ENCODE data around the gene USP13.
"Not testable (repeated sequence)": the region's sequence is repeated elsewhere in the genome, so short reads cannot be mapped to it uniquely, and the experiment has no call there.

Gene USP13, protein sequence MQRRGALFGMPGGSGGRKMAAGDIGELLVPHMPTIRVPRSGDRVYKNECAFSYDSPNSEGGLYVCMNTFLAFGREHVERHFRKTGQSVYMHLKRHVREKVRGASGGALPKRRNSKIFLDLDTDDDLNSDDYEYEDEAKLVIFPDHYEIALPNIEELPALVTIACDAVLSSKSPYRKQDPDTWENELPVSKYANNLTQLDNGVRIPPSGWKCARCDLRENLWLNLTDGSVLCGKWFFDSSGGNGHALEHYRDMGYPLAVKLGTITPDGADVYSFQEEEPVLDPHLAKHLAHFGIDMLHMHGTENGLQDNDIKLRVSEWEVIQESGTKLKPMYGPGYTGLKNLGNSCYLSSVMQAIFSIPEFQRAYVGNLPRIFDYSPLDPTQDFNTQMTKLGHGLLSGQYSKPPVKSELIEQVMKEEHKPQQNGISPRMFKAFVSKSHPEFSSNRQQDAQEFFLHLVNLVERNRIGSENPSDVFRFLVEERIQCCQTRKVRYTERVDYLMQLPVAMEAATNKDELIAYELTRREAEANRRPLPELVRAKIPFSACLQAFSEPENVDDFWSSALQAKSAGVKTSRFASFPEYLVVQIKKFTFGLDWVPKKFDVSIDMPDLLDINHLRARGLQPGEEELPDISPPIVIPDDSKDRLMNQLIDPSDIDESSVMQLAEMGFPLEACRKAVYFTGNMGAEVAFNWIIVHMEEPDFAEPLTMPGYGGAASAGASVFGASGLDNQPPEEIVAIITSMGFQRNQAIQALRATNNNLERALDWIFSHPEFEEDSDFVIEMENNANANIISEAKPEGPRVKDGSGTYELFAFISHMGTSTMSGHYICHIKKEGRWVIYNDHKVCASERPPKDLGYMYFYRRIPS

DNA sequence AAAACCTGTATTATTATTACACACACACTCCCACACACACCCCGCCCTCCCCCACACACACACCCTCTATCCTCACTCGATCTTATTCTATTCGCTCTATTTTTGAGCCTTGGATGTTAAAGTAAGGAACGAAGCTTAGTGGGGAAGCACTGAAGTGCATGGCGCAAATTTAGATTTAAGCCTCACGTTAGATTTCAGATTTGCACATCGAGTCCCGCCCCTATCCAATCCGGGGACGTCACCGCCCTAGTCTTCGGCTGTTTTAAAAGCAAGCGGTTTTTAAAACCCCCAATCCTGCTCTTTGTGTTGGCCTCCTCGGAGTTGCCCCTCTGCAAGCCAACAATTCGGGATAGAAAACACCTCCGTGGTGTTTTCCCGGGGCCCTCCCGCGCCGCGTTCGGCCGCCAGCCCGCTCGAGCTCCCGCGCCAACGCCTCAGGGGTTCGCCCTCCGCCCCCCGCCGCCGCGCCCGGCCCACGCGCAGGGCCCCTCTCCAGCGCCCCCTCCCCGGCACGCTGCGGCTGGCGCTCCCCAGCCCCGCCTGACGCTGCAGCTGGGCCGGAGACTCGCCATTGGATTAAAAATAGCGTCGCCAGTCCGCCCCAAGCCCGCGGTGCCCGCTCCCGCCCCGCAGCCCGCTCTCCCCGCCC is at the start of gene USP13:
Gene USP13 (plus strand): TSS at position 594 of the 649 bp plus-strand sequence. CDS start 186 bp downstream, outside the sequence.
- DNase-seq, result peak; percentile 74

DNA sequence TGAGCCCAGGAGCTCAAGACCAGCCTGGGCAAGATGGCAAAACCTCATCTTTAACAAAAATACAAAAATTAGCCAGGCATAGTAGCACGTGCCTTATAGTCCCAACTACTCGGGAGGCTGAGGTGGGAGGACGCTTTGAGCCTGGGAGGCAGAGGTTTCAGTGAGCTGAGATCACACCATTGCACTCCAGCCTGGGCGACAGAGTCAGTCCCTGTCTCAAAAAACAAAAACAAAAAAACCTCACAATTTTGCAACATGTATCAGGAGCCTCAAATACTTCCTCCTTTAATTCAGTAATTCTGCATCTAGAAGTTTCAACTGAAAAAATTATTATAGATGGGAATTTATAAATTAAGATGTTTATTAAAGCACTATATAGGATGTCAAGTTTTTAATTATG is 49.5 kb upstream of the USP13 start:
- no peak for DNase-seq

DNA sequence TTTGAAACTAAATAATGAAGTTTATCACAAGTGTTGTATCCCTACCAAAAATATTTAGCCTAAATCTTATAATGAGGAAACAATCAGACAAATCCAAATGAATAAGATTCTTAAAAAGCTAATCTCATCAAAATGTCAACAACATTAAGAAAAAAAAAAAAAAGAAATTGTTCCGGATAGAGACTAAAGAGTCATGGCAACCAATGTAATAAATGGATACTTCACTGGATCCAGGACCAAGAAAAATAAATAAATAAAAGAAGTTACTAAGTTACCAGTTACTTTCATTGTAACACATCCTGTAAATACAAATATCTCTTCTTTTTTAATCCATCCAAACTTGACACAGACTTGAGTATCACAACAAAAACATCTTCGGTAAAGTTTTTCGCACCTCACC is 49.0 kb upstream of the USP13 start:
- DNase-seq, result no peak

DNA sequence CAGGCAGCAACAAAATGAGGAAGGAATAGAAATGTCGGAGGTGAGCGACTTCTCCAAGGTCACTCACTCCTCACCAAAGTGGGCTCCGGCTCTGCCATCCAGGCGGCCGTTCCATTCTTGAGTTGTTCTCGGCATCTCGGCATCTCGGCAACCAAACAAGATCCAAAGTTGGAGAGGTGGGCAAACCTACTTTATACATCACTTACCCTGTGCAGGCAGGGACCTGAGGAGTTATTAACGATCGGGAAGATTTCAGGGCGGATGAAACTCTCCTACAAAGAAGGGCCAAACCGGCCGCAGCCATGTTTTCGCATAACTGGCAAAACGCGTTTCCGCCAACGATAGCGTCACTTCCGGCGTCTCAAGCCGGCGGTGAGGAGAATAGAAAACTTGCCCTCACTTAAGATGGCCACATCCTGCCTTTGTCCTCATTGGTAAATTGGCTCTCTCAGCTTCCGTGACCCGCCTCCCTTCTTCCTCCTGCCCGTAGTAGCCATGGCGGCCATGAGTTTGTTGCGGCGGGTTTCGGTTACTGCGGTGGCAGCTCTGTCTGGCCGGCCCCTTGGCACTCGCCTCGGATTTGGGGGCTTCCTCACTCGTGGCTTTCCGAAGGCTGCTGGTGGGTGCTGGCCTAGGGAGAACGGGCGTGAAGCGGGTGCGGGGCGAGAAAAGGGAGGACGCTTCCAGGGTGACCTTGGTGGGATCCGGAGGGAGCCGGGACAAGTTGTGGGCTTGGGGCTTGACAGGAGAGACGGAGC is 48.3 kb upstream of the USP13 start, which contains the start of the genes MRPL47 and NDUFB5:
Gene MRPL47 (minus strand): TSS at position 318 of the 758 bp plus-strand sequence. CDS start 14 bp downstream, at position 304.
Gene NDUFB5 (plus strand): TSS at position 474 of the 758 bp plus-strand sequence. CDS start 22 bp downstream, at position 496.
- peak; percentile 96 for DNase-seq

DNA sequence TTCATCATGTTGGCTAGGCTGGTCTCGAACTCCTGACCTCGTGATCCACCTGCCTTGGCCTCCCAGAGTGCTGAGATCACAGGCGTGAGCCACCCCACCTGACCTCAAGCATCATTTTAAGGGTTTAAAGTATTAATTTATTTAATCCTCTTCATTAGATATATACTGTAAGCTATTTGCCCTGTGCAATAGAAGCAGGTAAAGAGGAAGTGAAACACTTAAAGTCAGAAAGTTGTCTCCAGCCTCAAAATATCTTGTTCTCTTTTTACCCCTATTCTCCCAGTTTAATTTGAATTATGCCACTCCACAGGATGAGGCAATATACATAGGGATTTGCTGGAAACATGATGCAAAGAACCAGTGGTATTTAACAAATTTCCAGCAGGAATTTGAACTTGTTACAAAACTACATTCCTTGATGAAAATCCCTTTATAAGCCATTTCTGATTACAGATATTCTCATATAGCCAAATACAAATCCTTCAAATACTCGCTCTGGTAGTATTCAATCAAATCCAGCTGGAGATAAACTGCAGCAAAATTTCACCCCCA is 46.2 kb upstream of the USP13 start:
- DNase-seq, result no peak

DNA sequence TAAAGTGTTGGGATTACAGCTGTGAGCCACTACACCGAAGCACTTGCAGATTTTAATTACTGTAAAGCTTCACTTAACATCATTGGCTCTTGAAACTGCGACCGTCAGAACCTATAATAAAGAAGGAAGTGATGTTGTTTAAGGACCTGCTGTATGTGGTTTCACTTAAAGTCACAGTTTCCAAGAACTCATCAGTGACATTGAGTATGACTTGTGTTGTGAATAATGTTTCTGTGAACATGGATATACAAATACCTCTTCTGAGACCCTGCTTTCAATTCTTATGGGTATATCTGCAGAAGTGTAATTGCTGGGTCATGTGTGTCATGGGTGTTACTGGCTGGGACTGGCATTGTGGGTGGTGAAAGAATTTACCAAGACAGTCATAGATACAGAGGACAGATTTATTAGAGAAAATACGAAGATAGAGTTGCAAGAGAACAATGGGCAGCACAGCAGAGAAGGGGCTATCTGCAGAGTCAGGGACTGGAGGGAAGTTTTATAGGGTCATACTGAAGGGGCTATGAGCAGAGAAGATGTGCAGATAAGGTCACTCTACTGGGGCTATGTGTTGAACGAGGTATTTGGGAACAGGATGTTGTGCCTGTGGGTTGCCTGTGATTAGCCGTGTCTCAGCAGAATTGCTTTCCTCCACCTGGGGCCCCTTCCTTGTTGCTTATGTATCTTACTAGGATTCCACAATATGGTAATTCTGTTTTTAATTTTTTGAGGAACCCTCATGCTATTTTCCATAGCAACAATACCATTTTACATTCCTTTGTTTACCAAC is 43.7 kb upstream of the USP13 start:
- no peak for DNase-seq

DNA sequence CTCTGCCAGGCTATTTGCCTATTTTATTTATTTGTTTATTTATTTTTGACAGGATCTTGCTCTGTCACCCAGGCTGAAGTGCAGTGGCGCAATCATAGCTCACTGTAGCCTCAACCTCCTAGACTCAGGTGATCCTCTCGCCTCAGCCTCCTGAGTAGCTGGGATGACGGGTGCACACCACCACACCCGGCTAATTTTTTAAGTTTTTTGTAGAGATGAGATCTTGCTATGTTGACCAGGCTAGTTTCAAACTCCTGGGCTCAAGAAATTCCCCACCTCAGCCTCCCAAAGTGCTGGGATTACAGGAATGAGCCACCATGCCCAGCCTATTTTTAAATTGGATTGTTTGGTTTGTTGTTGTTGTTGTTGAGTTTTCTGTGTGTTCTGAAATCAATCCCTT is 42.8 kb upstream of the USP13 start:
- DNase-seq, result no peak

DNA sequence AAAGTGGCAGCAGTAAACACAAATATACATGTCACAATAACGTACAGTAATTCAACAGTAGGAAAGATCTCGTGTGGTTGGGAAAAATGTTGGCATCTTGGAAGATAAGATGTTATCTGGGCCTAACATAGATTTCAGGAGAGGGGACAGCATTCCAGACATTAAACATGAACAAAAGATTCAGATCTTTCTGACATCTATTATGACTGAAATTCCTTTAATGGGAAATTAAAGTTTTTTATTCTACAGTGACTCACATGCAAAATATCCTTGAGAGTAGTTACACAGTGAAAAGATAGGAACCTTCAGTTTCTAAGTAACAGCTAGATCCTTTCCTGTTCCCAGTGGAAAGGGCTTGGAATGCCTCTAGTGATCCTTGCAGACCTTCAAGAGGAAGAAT is 39.0 kb upstream of the USP13 start:
- no peak for DNase-seq

DNA sequence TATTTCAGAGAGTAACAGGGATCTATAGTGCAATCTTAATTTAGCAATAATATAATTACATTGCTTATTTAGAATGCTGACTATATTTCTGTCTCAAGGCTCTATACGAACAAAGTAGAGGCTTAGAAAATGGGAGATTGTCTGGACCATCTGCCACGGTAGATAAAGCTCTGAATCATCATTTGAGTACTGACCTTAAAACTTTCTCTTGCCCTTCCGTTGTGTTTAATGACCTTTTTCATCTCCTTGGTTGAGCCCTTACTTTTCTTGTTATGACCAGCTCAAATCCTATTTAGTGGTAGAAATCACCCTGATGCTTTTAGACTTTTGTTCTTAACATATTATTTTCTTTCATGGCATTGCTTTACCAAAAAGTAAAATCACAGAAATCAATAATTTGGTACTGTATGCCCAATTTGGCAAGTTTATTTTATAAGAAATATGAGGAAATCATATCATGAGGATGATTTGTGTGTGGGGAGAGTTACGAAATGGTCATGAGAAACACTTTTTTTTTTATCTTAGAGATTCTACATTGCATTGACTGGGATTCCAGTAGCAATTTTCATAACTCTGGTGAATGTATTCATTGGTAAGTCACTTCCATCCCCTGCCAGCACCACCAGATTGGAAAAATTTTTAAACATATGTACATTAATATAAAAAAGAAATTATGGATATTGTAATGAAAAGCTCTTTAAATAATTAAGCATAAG is 37.2 kb upstream of the USP13 start:
- DNase-seq, result no peak

DNA sequence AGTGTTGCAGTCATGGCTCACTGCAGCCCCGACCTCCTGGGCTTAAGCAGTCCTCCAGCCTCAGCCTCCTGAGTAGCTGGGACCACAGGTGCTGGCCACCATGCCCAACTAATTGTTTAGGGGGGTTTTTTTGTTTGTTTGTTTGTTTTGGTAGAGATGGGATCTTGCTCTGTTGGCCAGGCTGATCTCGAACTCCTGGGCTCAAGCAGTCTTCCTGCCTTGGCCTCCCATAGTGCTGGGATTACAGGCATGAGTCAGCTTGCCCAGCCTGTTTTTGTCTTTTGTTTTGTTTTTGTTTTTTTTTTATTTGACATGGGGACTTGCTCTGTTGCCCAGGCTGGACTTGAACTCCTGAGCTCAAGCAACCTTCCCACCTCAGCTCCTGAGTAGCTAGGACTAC is 30.8 kb upstream of the USP13 start:
- no peak for DNase-seq

DNA sequence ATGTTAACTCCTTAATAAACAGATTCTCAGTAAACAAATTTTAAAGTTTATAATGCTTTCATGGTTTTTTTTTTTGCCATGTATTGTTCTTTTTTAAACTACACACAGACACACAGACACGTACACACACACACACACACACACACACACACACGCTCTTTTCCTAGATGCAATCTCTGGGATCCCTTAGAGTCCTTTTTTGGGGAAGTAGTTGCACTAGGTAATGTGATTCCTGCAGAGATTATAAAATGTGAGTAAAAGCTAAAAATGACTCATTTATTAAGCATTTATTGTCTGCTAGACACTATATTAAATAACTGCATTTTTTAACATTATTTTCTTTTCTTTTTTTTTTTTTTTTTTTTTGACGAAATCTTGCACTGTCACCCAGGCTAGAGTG is 28.4 kb upstream of the USP13 start:
- no peak for DNase-seq

DNA sequence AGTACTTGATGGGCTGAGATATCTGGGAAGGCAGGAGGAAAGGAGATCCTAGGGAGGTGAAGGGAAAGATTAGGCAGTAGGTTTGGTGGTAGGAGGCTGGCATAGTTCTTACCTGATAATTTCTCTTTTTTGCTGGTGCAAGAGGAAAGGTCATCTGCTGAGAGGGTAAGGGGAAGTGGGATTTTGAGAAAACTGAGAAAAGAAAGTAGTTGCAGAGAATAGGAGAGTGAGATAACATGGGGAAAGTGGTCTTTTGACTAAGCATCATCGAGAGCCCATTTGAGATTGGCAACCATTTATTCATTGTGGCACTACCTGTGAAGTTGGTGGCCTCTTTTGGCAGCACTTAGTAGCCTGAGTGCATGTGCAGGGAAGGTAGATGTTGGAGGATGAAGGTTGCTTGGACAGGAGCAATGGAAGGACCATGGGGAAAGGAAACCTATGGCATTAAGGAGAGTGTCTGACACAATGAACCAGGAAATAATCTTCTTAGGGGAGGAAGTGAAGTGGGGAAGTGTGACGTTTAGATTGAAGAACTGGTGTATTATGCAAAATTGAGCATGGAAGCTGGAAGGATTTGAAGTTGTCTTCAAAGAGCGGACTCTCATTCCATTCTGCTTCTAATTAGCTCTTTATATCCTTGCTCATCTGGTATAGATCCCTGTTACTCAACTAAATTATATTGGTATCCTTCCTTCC is 21.9 kb upstream of the USP13 start:
- no peak for DNase-seq

DNA sequence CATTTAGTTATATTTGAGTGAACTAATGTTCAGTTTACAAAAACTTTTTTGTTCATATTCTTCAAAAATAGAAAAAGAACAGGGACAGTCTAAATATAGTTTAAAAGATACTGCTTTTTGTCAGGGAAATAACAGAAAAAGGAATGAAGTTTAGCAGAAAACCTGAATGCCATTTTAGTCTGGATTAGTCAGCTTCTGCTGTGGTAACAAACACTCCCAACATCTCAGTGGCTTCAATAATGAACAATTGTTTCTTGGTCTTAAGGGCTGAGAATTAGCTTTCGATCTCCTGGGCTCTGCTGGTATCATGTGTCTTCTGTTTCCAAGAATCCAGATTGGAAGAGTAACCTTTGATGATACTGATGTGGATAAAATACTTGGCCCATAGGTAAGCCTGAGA is 12.4 kb upstream of the USP13 start:
- no peak for DNase-seq

DNA sequence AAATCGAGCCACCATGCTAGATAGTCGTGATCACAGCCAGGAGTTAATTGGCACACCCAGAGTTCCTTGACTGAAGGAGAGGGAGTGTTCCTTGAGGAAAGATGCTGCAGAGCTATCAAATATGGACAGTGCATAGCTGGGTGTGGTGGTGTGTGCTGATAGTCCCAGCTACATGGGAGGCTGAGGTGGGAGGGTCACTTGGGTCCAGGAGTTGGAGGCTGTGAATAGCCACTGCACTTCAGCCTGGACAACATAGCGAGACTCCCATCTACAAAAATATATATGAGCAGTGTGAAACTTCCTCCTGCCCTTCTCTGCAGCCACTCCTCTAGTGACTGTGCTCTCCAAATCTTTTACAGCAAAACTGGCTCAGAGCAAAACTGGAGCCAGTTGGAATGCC is 10.0 kb upstream of the USP13 start:
- no peak for DNase-seq

DNA sequence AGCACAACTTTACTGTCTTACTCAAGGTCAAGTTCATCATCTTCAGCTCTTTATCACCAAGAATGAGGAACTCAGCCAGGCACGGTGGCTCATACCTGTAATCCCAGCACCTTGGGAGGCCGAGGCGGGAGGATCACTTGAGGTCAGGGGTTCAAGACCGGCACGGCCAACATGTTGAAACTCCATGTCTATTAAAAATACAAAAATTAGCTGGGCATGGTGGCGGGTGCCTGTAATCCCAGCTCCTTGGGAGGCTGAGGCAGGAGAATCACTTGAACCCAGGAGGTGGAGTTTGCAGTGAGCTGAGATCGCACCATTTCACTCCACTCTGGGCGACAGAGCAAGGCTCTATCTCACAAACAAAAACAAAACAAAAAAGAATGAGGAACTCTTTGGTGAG is 9.0 kb upstream of the USP13 start:
- DNase-seq, result not testable (repeated sequence)

DNA sequence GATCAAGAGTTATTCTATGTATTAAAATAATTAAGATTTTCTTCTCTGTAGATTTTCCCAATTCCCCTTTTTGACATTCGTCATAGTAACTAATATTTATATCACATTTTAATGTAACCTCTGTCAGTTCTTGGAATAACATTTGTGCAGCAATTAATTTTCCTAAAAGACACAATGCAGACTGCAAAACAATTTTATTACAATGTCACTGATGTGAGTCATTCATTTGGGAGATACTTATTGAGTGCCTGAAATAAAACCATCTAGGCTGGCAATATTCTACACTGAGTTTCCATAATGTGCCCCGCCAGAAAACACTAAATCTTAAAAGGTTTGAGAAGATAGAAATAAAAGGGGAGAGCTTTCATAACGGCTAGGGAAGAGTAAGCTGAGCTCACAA is 6.7 kb upstream of the USP13 start:
- no peak for DNase-seq

DNA sequence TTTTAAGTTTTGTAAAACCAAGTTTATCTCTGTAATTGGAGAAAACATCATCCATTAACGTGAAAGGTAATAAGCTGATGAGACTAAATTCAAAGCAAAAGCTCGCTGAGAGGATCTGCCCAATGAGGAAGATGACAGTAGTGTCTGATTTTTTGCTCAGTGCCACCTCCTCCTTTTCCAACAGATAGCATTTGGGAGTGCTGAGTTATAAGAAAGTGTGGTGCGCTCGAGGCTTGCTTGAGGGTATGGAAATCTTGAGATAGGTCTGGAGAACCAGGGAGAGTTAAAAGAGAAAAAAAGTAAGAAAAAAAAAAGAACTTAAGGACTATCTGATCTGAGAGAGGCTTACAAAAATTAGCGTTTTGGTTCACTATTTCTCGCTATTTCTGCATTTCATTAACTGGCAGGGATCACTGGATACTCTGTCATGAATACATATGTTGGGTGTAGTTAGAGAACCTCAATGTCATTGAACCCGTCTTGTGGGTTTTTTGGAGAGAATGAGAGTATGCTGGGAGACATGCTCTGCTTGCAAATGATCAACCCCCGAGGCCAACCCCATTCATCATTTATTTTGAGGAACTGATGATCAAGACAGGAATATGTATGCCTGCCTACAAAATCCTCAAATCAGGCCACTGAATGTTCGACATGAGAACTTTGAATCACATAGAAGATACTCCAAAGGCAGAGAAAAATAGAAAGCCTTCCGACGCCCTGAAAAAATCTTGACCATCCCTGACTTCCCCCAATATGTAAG is 973 bp upstream of the USP13 start:
- DNase-seq, result no peak

DNA sequence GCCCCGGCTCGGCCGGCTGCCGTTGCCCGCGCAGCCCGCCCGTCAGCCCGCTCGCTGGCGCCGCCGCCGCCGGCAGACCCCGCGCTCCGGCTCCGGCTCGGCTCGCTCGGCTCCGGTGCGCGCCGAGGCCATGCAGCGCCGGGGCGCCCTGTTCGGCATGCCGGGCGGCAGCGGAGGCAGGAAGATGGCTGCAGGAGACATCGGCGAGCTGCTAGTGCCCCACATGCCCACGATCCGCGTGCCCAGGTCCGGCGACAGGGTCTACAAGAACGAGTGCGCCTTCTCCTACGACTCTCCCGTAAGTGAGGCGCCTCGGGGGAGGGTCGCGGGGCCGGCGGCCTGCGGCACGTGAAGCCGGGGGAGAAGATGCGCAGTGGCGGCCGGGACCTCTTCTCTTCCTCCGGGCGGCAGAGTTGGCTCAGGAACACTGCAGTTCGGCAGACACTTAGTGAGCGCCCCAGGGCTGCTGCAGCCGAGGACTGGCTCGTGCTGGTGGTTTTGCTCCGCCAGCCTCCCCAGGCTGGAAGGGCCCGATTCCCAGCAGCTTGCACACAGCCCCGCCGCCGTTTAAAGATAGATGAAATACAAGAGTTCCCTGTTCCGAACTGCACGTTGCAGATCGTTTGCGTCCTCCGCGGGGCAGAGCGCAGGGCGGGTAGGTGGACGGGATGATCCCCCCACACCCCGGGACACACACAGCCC is 407 bp downstream of the USP13 start:
- peak; percentile 67 for DNase-seq

DNA sequence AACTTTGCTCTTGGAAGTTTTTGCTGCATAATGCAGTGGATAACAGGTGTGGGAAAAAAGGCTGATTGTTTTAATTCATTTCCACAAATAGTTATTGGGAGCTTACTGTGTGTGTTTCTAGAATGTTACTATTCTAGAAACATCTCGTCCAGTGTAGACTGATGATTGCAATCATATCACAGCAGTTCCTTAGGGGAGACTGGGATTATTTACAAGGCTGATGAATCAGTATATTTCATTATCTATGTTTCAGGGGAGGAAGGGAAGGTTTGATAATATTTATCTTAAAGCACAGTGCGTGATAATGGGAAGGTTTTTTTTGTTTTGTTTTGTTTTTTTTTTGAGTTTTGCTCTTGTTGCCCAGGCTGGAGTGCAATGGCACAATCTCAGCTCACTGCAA is 2.4 kb downstream of the USP13 start:
- DNase-seq, result no peak

Measured in NCI-H2171 (cell line).